Measurements from ENCODE around the gene AFF3.

GRCh38 chr2:100013892-100014677 lies 128.3 kb downstream of the AFF3 start:
- TF ChIP-seq, protein P1, sequence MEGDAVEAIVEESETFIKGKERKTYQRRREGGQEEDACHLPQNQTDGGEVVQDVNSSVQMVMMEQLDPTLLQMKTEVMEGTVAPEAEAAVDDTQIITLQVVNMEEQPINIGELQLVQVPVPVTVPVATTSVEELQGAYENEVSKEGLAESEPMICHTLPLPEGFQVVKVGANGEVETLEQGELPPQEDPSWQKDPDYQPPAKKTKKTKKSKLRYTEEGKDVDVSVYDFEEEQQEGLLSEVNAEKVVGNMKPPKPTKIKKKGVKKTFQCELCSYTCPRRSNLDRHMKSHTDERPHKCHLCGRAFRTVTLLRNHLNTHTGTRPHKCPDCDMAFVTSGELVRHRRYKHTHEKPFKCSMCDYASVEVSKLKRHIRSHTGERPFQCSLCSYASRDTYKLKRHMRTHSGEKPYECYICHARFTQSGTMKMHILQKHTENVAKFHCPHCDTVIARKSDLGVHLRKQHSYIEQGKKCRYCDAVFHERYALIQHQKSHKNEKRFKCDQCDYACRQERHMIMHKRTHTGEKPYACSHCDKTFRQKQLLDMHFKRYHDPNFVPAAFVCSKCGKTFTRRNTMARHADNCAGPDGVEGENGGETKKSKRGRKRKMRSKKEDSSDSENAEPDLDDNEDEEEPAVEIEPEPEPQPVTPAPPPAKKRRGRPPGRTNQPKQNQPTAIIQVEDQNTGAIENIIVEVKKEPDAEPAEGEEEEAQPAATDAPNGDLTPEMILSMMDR (IDR thresholded peaks at IDR 0.05; ENCODE audit: low read depth, low read length, missing input control), result peak; percentile 39
- TF ChIP-seq ATF3 (IDR thresholded peaks at IDR 0.05) (no peak), ZBTB33 (IDR thresholded peaks at IDR 0.05) (no peak), JUND (IDR thresholded peaks at IDR 0.05) (peak; percentile 74 to 76), TAF1 (conservative IDR thresholded peaks at IDR 0.05) (no peak), YY1 (IDR thresholded peaks at IDR 0.05) (no peak), SP1 (IDR thresholded peaks at IDR 0.05) (no peak)
- TF ChIP-seq, protein P2, sequence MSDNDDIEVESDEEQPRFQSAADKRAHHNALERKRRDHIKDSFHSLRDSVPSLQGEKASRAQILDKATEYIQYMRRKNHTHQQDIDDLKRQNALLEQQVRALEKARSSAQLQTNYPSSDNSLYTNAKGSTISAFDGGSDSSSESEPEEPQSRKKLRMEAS (IDR thresholded peaks at IDR 0.05), result no peak

Data from liver (tissue), 3 donors.